Stimulated activated memory B cell treated with anti-CD40 and anti-IgM and Interleukin-4, amounts not matched to agents 10 μg/mL and 1 μg/mL and 100 μg/mL, for 72 hours (primary cell): ENCODE results near the gene AMZ1.
"Not testable (repeated sequence)": the region's sequence is repeated elsewhere in the genome, so short reads cannot be mapped to it uniquely, and the experiment has no call there.

Experiments used
- ATAC-seq: fragments of 150-1000 bp; cut with Tn5 transposase; 2 replicates; pipeline ENCODE4 v1.10.0; 2021
- H3K27ac Mint-ChIP-seq: one replicate; pipeline ENCODE4 v1.8.0; 2022; ENCODE audit warnings: mild to moderate bottlenecking, mixed read lengths
- H3K27me3 Mint-ChIP-seq: one replicate; pipeline ENCODE4 v1.8.0; 2022; ENCODE audit warnings: mixed read lengths
- H3K36me3 Mint-ChIP-seq: one replicate; pipeline ENCODE4 v1.8.0; 2022; ENCODE audit warnings: mixed read lengths
- H3K4me1 Mint-ChIP-seq: one replicate; pipeline ENCODE4 v1.8.0; 2022; ENCODE audit warnings: mixed read lengths
- H3K4me3 Mint-ChIP-seq: one replicate; pipeline ENCODE4 v1.8.0; 2022; ENCODE audit warnings: mild to moderate bottlenecking, moderate library complexity, mixed read lengths
- H3K9me3 Mint-ChIP-seq: one replicate; pipeline ENCODE4 v1.8.0; 2022; ENCODE audit warnings: mixed read lengths

The AMZ1 gene

DNA sequence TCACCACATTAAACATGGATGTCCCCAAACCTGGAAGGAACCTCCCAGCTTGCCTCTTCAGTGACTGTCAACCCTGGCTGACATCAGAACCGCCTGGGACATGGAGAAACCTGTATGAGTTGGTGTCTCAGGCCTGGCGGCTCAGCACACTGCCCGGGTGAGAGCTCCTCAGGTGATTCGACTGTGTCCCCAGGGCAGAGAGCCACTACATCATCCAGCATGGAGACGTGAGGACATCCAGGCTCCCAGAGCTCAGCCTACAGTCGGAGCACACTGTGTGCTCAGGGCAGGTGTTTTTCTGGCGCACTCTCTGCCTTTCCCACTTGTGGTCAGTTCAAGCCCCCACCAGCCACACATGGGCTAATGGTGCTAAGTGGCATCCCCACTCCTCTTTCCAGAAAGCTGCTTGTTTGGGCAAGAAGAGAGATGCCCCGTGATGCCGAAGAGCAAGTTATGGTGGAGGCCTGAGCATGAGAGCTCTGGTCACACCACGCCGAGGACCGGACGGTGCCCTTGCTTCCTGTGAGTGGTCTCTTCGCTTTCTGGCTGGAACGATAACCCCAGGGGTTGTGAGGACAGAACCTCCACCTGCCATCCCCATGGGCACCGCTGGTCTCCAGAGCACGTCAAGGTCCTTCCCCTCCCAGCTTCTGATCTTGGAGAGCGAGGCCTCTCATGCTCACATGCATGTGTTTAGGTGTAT is 38.5 kb downstream of the AMZ1 start:
- Mint-ChIP-seq H3K27me3 (no peaks in the 10 kb centered on the region), H3K9me3 (no peaks in the 10 kb centered on the region), H3K4me3 (no peak overlapping the region), H3K4me1 (no peaks in the 10 kb centered on the region), H3K36me3 (peaks cover 47% of the 10 kb centered on the region), H3K27ac (no peak overlapping the region)
- no peak for ATAC-seq

DNA sequence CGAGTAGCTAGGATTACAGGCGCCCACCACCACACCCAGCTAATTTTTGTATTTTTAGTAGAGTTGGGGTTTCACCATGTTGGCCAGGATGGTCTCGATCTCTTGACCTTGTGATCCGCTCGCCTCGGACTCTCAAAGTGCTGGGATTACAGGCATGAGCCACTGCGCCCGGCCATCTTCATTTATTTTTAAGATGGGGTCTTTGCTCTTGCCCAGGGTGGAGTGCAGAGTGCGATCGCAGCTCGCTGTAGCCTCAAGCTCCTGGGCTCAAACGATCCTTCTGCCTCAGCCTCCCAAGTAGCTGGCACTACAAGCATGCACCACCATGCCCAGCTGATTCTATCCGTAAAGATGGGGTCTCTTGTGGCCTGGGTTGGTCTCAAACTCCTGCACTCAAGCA is 39.2 kb downstream of the AMZ1 start:
- H3K36me3 Mint-ChIP-seq: peaks cover 54% of the 10 kb centered on the region
- H3K4me3 Mint-ChIP-seq, H3K4me1 Mint-ChIP-seq, H3K27ac Mint-ChIP-seq, ATAC-seq, H3K9me3 Mint-ChIP-seq, H3K27me3 Mint-ChIP-seq: not testable (repeated sequence)

DNA sequence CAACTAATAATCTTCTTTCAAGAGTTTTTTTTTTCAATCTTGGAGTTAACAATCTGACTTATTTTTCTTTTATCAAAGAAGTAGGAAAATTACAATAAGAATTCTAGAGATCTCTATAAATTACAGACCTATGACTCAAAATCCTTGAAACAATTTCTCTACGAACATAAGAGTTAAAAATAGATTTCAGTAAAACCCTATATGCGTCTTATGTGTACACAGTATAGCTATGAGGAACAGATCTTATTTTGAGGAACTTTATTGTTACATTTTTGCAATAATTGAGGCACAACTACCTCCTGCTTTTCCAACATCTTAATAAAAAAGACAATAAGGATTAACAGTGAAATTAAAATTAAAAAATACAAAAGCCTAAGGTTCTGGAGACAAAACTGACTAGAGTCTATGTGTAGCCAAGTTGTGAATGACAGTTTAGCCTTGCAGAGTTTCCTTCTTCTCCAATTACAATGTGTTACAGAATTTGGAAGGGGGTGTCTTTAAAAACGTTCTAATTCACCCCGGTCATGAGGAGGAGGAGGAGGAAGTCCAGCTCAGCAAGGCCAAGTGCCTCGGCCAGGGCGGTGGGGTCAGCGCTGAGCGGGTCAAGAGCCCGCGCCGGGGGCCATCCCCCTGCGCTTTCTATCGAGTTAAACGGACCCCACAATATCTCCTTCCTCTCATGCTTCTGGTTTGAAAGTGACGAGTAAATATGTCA is 40.5 kb downstream of the AMZ1 start:
- H3K27ac Mint-ChIP-seq: no peak overlapping the region
- H3K4me1 Mint-ChIP-seq: peaks cover 13% of the 10 kb centered on the region
- H3K36me3 Mint-ChIP-seq: peaks cover 67% of the 10 kb centered on the region
- no peaks in the 10 kb centered on the region for H3K9me3 Mint-ChIP-seq
- no peak overlapping the region for H3K4me3 Mint-ChIP-seq
- no peaks in the 10 kb centered on the region for H3K27me3 Mint-ChIP-seq
- ATAC-seq: no peak

DNA sequence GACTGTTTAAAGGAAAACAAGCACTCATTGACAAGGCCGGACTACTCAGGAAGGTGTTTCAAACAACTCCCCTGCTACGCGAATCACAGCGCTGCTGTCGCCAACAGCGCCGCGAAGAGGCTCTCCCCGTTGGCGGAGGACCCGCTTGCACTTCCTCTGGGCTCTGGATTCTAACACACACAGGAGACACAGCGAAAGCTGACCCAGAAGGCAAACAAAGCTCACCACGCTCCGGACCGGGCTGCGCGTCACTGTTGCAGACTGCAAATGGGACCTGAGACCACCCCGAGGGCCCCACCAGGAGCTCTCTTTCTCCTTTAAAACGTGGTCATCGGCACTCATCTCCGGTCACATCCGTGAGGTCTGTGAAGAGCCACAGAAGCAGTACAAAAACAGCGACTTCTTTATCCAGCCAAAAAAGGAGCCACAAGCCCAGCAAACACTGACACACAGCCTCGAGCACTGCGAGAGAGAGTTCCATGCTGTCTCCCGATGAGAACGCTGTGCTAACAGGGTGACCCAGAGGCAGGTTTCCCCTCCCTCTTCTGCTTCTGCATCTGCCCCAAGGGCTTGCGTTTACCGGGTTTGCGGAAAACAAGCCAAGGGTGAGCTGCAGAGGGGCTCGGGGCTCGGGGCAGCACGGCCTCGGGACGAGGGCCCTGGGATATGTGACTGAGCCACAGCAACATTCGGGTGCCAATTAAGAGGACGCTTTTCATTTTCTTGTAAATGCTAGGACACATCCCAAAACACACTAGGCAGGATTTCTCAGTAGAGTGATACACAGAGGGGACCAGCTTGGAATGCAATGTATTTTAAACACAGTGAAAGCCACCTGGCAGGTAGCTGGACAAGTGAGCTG is 41.3 kb downstream of the AMZ1 start:
- Mint-ChIP-seq H3K36me3 (peaks cover 75% of the 10 kb centered on the region), H3K4me3 (no peak overlapping the region), H3K4me1 (peaks cover 20% of the 10 kb centered on the region), H3K9me3 (no peaks in the 10 kb centered on the region), H3K27me3 (no peaks in the 10 kb centered on the region), H3K27ac (peak overlapping the region; percentile 20)
- ATAC-seq: no peak

DNA sequence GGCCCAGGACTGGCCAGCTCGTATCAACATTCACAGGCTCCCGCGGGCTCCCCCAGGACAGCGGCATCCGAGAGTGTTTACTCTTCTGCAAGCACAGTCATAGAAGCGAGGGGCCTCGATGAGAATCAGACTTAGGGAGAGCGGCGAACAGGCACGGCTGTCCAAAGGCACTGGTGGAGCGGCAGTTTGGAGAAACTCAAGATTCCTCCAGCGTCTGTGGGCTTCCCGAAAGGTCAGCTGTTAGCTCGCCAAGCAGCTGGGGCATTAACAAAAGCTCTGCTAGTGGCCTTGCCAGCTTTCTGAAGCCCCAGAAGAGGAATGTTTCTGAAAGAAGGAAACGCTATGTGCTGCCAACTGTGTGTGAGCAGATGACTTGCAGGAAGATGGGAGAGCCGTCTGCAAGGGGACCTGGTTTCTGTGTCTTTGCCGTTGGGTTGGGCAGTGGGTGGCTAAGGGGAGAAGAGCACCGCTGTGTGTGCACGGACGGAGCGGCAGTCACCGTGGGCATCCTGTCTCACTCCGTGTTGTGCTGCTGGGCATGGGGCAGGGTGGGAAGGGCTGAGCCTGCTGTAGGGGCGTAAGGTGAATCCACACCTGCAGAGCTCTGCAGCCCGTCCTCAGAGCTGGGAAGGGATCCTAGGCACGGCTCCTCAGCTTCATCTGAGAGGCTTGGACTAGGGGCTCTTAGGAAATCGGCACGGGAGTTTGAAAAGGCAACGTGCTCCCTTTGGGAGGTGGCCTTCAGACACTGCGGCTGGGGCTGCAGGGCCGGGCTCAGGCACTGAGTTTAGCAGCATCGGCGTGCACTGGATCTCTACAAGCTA is 42.1 kb downstream of the AMZ1 start:
- Mint-ChIP-seq H3K4me3 (no peak overlapping the region), H3K27ac (peak overlapping the region; percentile 20), H3K36me3 (peaks cover 77% of the 10 kb centered on the region), H3K4me1 (peaks cover 29% of the 10 kb centered on the region), H3K9me3 (no peaks in the 10 kb centered on the region), H3K27me3 (no peaks in the 10 kb centered on the region)
- no peak for ATAC-seq

DNA sequence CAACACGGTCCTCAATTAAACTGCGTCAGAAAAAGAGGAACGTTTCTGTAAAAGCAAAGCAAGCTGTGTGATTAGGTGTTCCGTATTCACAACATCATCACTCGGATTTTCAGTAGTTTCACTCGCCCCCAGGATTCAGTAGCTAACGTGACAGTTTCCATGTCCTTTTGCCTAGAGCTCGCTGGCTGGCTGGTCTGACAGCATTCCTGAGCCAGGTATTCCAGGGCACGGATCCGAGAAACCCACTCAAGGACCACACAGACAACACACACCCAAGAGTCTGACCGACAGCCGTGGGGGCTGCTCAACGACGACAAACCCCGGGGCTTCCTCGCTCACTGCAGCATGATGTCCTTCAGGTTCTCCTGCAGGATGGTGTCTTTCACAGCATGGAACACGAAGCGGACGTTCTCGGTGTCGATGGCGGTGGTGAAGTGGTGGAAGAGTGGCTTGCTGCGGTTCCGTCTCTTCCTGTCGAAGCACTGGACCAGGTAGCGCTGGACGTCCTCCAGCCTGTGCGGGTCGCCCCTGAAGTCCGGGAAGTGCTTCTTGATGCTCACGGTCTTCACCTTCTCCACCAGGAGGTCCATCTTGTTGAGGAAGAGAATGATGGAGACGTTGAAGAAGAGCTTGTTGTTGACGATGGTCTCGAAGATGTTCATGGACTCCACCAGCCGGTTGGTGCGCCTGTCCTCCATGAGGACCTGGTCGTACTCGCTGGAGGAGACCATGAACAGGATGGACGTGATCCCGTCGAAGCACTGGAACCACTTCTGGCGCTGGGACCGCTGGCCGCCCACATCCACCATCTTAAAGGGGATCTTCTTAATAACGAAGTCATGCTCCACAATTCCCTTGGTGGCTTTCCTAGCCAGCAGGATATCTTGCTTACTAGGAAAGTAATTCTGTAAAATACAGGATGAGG is 43.1 kb downstream of the AMZ1 start:
- Mint-ChIP-seq H3K27me3 (no peaks in the 10 kb centered on the region), H3K4me1 (peaks cover 39% of the 10 kb centered on the region), H3K4me3 (no peak overlapping the region), H3K27ac (peak overlapping the region; percentile 69), H3K9me3 (no peaks in the 10 kb centered on the region), H3K36me3 (peaks cover 70% of the 10 kb centered on the region)
- no peak for ATAC-seq

DNA sequence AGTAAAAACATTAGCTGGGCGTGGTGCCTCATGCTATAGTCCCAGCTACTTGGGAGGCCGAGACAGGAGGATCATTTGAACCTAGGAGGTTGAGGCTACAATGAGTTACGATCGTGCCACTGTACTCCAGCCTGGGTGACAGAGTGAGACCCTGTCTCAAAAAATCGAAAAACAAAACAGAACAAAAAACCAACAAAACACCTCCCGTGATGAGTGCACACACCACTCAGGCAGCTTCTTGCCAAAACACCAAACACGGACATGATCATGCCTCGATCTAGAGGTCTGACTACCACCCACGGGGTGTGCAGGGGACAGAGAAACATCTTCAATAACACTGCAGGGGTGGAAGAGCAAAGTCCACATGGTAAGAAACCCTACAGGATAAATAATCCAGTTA is 44.4 kb downstream of the AMZ1 start:
- Mint-ChIP-seq H3K27ac (no peak overlapping the region), H3K4me1 (peaks cover 47% of the 10 kb centered on the region), H3K27me3 (no peaks in the 10 kb centered on the region), H3K4me3 (no peak overlapping the region), H3K36me3 (peaks cover 68% of the 10 kb centered on the region), H3K9me3 (no peaks in the 10 kb centered on the region)
- no peak for ATAC-seq

DNA sequence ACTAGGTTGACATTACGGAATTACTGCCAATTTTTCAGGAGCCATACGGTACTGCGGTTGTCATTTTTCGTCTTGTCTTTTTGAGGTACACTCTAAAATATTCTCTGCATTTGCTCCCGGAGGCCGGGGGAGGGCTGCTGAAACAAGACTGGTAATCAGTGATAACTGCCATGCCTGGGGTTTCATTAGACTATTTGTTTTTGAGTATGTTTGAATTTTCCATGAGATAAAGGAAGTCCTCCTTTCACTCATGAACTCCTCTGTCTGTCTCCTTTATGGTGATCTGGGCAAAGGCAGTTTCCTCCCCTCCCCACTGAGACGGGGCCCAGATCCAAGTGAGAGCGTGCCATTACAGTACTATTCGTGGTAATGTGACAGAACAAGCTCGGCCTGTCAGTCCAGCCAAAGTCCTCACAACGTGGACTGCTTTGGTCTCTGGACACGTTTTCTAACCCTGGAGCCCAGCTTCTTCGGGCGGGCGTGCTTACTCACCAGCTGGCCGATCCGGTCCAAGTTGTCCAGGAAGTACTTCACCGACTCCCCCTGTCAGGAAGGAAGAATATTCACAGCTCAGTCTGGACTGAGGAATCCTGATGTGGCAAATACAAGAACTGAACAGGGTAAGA is 45.1 kb downstream of the AMZ1 start:
- no peak for ATAC-seq
- H3K27me3 Mint-ChIP-seq: no peaks in the 10 kb centered on the region
- peak overlapping the region; percentile 77 for H3K27ac Mint-ChIP-seq
- H3K4me1 Mint-ChIP-seq: peaks cover 48% of the 10 kb centered on the region
- no peak overlapping the region for H3K4me3 Mint-ChIP-seq
- H3K9me3 Mint-ChIP-seq: no peaks in the 10 kb centered on the region
- H3K36me3 Mint-ChIP-seq: peaks cover 68% of the 10 kb centered on the region

DNA sequence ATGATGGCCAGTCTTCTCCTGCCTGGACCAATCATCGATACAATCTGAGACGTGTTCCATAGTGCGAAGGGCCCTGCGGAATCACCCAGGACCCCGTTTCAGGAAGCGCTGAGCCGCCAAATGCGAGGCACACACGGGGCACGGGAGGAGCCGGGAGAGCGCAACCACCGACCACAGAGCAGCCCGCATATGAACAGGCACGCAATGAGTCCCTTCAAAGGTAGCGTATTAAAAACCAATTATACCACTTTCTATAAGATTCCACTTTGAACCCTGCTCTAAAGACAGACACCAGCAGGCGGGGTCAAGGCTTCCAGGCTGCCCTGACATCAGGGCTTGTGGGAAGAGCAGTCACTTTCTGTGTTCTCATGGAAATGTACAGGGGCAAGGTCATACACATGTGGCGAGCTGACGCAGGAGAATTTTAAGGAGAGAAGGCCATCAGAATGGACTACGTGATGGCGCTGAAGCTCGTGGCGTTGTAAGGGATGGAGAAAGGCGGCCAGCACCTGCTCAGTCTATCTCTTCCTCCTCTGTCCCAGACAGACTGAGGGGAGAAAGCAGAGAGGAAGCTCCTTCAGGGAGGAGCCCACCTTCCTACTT is 46.2 kb downstream of the AMZ1 start:
- Mint-ChIP-seq H3K36me3 (peaks cover 63% of the 10 kb centered on the region), H3K27me3 (no peaks in the 10 kb centered on the region), H3K4me1 (peaks cover 52% of the 10 kb centered on the region), H3K27ac (peak overlapping the region; percentile 77), H3K9me3 (no peaks in the 10 kb centered on the region), H3K4me3 (no peak overlapping the region)
- no peak for ATAC-seq

DNA sequence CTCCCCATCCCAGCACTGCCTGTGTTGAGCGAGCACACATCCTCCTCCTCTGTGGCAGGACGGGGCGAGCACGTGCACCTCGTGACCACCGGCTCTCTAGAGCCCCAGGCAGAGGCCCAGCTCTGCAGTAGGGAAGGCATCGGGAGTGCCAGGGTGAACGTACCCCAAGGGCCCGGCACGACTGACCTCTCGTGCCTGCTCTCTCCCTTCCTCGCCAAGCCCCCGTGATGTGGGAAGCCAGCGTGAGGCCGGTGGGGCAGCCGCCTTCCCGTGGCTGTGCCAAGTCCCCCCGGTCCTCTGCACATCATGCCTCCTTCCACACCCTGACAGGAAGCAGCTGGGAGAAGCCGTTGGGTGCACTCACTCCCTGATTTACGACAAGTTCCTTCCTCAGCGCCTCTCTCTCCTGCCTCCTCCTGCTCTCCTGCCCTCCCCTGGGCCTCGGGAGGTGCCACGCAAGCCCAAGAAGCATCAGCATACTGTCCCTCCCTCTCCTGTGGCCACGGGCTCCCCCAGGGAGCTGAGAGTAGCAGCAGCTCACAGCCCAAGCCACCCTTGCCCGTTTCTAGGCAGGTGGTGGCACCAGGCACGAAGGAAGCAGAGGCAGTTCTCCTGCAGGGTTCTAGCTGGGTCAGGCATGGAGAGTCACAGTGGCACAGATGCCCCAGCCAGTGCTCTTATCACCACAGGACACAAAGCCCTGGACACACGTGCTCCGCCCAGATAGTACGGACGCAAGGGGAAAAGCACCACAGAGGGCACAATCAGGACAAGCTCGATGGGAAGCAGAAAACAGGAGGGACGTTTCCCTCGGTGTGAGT is 47.0 kb downstream of the AMZ1 start:
- Mint-ChIP-seq H3K9me3 (no peaks in the 10 kb centered on the region), H3K4me1 (peaks cover 52% of the 10 kb centered on the region), H3K36me3 (peaks cover 57% of the 10 kb centered on the region), H3K27ac (peak overlapping the region; percentile 77), H3K4me3 (peak overlapping the region; percentile 27), H3K27me3 (no peaks in the 10 kb centered on the region)
- ATAC-seq: peak; percentile 58

DNA sequence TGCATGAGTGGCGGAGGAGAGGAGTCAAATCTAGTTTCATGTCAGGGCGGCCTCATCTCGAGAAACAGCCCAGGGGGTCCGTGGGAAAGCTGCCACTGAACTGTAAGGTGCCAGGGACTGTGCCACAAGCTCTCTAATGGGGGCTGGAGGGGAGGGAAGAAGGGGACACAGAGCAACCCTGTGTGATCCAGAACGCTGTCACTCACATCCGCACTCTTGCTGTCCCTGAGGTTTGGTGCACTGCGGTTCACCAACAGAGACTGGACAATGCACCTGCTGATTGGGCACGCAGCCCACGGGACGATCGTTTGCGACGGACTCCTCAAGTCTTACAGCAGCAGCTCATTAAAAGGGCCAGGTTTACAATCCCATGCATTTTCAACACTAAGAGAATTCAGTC is 47.7 kb downstream of the AMZ1 start:
- no peak for ATAC-seq
- H3K27ac Mint-ChIP-seq: peak overlapping the region; percentile 77
- no peak overlapping the region for H3K4me3 Mint-ChIP-seq
- no peaks in the 10 kb centered on the region for H3K27me3 Mint-ChIP-seq
- no peaks in the 10 kb centered on the region for H3K9me3 Mint-ChIP-seq
- peaks cover 55% of the 10 kb centered on the region for H3K36me3 Mint-ChIP-seq
- peaks cover 57% of the 10 kb centered on the region for H3K4me1 Mint-ChIP-seq

DNA sequence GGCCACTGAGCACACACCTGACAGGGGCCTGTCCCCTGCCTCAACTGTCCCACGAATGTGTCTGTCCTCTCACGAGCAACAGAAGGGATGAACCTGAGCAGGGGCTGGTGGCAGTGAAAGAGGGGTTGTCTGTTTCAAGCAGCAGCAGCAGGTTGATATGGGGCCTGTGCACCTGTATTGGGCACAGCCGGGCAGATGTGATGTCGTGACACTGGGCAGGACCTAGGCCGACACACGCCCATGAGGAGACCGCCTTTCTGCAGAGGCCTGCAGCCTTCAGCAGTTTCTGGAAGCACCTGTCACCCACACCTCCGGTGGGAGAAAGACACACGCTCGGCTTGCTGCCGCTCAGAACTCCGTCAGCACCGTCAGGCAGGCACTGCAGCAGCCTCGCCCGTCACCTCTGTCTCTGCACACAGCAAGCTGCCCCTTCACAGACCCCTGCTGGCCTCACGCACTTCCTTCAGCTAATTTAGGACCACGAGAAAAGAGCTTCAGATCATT is 48.5 kb downstream of the AMZ1 start:
- Mint-ChIP-seq H3K9me3 (no peaks in the 10 kb centered on the region), H3K36me3 (peaks cover 48% of the 10 kb centered on the region), H3K27me3 (no peaks in the 10 kb centered on the region), H3K4me1 (peaks cover 61% of the 10 kb centered on the region), H3K27ac (peak overlapping the region; percentile 65), H3K4me3 (no peak overlapping the region)
- peak; percentile 20 for ATAC-seq
